WERI-Rb-1 (cell line): ENCODE measurements around the gene TRAK2.
A peak's percentile ranks its signal among the peaks of the same experiment; 100 is the strongest.

Source experiments
- DNase-seq: peaks from one replicate; pipeline ENCODE4 v3.0.0-alpha.2; 2020
- H3K27ac ChIP-seq: fragments of 250-450 bp; sonication (Bioruptor Pico); 2 replicates; pipeline ENCODE4 v1.5.1; 2020; ENCODE audit warnings: mild to moderate bottlenecking, moderate library complexity
- H3K27me3 ChIP-seq: fragments of 250-450 bp; sonication (Bioruptor Pico); 2 replicates; pipeline ENCODE4 v1.5.1; 2021; ENCODE audit warnings: mild to moderate bottlenecking, low read depth, moderate library complexity; ENCODE audit not compliant: insufficient read depth, severe bottlenecking
- H3K36me3 ChIP-seq: fragments of 250-450 bp; sonication (Bioruptor Pico); 2 replicates; pipeline ENCODE4 v1.5.1; 2020; ENCODE audit warnings: mild to moderate bottlenecking, moderate library complexity
- H3K4me3 ChIP-seq: 2 replicates; pipeline ENCODE4 v1.5.1; 2011; ENCODE audit warnings: low read depth, mild to moderate bottlenecking, control low read depth, low read length
- H3K9me3 ChIP-seq: fragments of 250-450 bp; sonication (Bioruptor Pico); 2 replicates; pipeline ENCODE4 v1.5.1; 2021; ENCODE audit warnings: mild to moderate bottlenecking, moderate library complexity; ENCODE audit not compliant: severe bottlenecking
- CTCF ChIP-seq: IDR thresholded peaks from 2 replicates; pipeline ENCODE4 v1.5.1; 2011; ENCODE audit warnings: low read depth, mild to moderate bottlenecking, control low read depth, inconsistent platforms, low read length

TRAK2 gene

GRCh38 chr2:201407265-201407664 lies 44.0 kb downstream of the TRAK2 start:
- DNase-seq, result no peak
- TF ChIP-seq CTCF, result no peak
- Histone ChIP-seq H3K4me3 (no peak overlapping the region), H3K9me3 (no peaks in the 10 kb centered on the region), H3K27ac (peak overlapping the region; percentile 21), H3K27me3 (no peaks in the 10 kb centered on the region), H3K36me3 (peaks cover 14% of the 10 kb centered on the region)

GRCh38 chr2:201406077-201406662 lies 45.1 kb downstream of the TRAK2 start:
- Histone ChIP-seq H3K4me3 (no peak overlapping the region), H3K27ac (peak overlapping the region; percentile 36), H3K36me3 (peaks cover 14% of the 10 kb centered on the region), H3K27me3 (no peaks in the 10 kb centered on the region), H3K9me3 (no peaks in the 10 kb centered on the region)
- DNase-seq, result no peak
- no peak for TF ChIP-seq CTCF

- TF ChIP-seq CTCF, result no peak
- Histone ChIP-seq H3K36me3 (peaks cover 20% of the 10 kb centered on the region), H3K4me3 (no peak overlapping the region), H3K9me3 (no peaks in the 10 kb centered on the region), H3K27ac (no peak overlapping the region; the same call in 1 of the 2 replicates), H3K27me3 (no peaks in the 10 kb centered on the region)
- no peak for DNase-seq
These were observed 46.5 kb downstream of the TRAK2 start for GRCh38 chr2:201404699-201405280.

- no peak for TF ChIP-seq CTCF
- no peak for DNase-seq
- Histone ChIP-seq H3K27me3 (no peaks in the 10 kb centered on the region), H3K4me3 (no peak overlapping the region), H3K36me3 (peaks cover 28% of the 10 kb centered on the region), H3K9me3 (no peaks in the 10 kb centered on the region), H3K27ac (no peak overlapping the region)
These were observed 47.4 kb downstream of the TRAK2 start for GRCh38 chr2:201403880-201404279.

- no peaks in the 10 kb centered on the region for H3K27me3 ChIP-seq
- H3K36me3 ChIP-seq, result peaks cover 35% of the 10 kb centered on the region
- no peak for TF ChIP-seq CTCF
- DNase-seq, result no peak
- H3K9me3 ChIP-seq, result no peaks in the 10 kb centered on the region
- no peak overlapping the region for H3K27ac ChIP-seq
- H3K4me3 ChIP-seq, result no peak overlapping the region
These were observed 48.4 kb downstream of the TRAK2 start for GRCh38 chr2:201402651-201403562.
